EL (cell line): ENCODE results near the gene CLEC3B.
"Not testable (repeated sequence)": the region's sequence is repeated elsewhere in the genome, so short reads cannot be mapped to it uniquely, and the experiment has no call there.

Source experiments
- DNase-seq: peaks from one replicate; pipeline ENCODE4 v3.0.0-alpha.2; 2016

CLEC3B gene

GRCh38 chr3:45037720-45038455 lies 11.8 kb downstream of the CLEC3B start:
- DNase-seq, result peak; percentile 95

GRCh38 chr3:45041666-45042065 lies 15.6 kb downstream of the CLEC3B start:
- no peak for DNase-seq

GRCh38 chr3:45042162-45042561 lies 16.1 kb downstream of the CLEC3B start:
- DNase-seq, result no peak

- peak; percentile 82 for DNase-seq
Measured at GRCh38 chr3:45043728-45044299, 17.7 kb downstream of the CLEC3B start.

- peak; percentile 49 for DNase-seq
Measured at GRCh38 chr3:45048244-45048643, 22.1 kb downstream of the CLEC3B start.

- no peak for DNase-seq
Measured at GRCh38 chr3:45049807-45050206, 23.7 kb downstream of the CLEC3B start.

GRCh38 chr3:45051685-45052084 lies 25.6 kb downstream of the CLEC3B start:
- no peak for DNase-seq

- DNase-seq, result not testable (repeated sequence)
Measured at GRCh38 chr3:45053805-45054195, 27.7 kb downstream of the CLEC3B start.

- peak; percentile 85 for DNase-seq
Measured at GRCh38 chr3:45054196-45054857, 28.2 kb downstream of the CLEC3B start.

- DNase-seq, result peak; percentile 85
Measured at GRCh38 chr3:45055032-45055410, 28.9 kb downstream of the CLEC3B start.

- DNase-seq, result peak; percentile 78
Measured at GRCh38 chr3:45055411-45056143, 29.5 kb downstream of the CLEC3B start.

GRCh38 chr3:45056608-45057301 lies 30.7 kb downstream of the CLEC3B start:
- no peak for DNase-seq

GRCh38 chr3:45057557-45057956 lies 31.5 kb downstream of the CLEC3B start:
- DNase-seq, result no peak

GRCh38 chr3:45059132-45059531 lies 33.0 kb downstream of the CLEC3B start:
- DNase-seq, result no peak

GRCh38 chr3:45060165-45060892 lies 34.2 kb downstream of the CLEC3B start:
- no peak for DNase-seq

GRCh38 chr3:45062697-45063070 lies 36.6 kb downstream of the CLEC3B start:
- no peak for DNase-seq

GRCh38 chr3:45064512-45065372 lies 38.6 kb downstream of the CLEC3B start:
- peak; percentile 93 for DNase-seq

- no peak for DNase-seq
Measured at GRCh38 chr3:45065373-45065720, 39.2 kb downstream of the CLEC3B start.

GRCh38 chr3:45066109-45066801 lies 40.2 kb downstream of the CLEC3B start:
- peak; percentile 23 for DNase-seq

GRCh38 chr3:45067486-45067885 lies 41.4 kb downstream of the CLEC3B start:
- DNase-seq, result no peak

- no peak for DNase-seq
Measured at GRCh38 chr3:45067941-45068340, 41.8 kb downstream of the CLEC3B start.
